ENCODE measurements around the gene GLIS1.

- TF ChIP-seq MAX (CRISPR knock-in tag; IDR thresholded peaks at IDR 0.05) (no peak), FOXK1 (CRISPR knock-in tag; IDR thresholded peaks at IDR 0.05) (no peak), CTCF (IDR thresholded peaks at IDR 0.05) (no peak), NR1H2 (CRISPR knock-in tag; IDR thresholded peaks at IDR 0.05) (no peak), ATF2 (CRISPR knock-in tag; IDR thresholded peaks at IDR 0.05; ENCODE audit: borderline replicate concordance, low read depth) (no peak), SMAD4 (CRISPR knock-in tag; IDR thresholded peaks at IDR 0.05) (no peak), GRHL2 (CRISPR knock-in tag; IDR thresholded peaks at IDR 0.05; ENCODE audit: insufficient replicate concordance, severe bottlenecking) (no peak), ZNF317 (CRISPR knock-in tag; IDR thresholded peaks at IDR 0.05; ENCODE audit: borderline replicate concordance, low read depth) (no peak)
Observed at GRCh38 chr1:53499257-53500203, 239.4 kb downstream of the GLIS1 start.
